HUES6 (cell line): ENCODE measurements around the gene BRMS1L.
"Not testable (repeated sequence)": the region's sequence is repeated elsewhere in the genome, so short reads cannot be mapped to it uniquely, and the experiment has no call there.

ENCODE experiments used
- H3K27ac ChIP-seq: 2 replicates; pipeline ENCODE4 v1.7.0; 2013; ENCODE audit warnings: low read depth, mild to moderate bottlenecking, low read length, inconsistent platforms
- H3K27me3 ChIP-seq: 2 replicates; pipeline ENCODE4 v1.6.1; 2013; ENCODE audit warnings: low read length; ENCODE audit not compliant: control insufficient read depth, insufficient read depth
- H3K36me3 ChIP-seq: 2 replicates; pipeline ENCODE4 v1.6.1; 2013; ENCODE audit warnings: low read length; ENCODE audit not compliant: control insufficient read depth, insufficient read depth
- H3K4me1 ChIP-seq: 2 replicates; pipeline ENCODE4 v1.6.1; 2013; ENCODE audit warnings: low read length; ENCODE audit not compliant: control insufficient read depth, insufficient read depth
- H3K4me3 ChIP-seq: 2 replicates; pipeline ENCODE4 v1.5.1; 2013; ENCODE audit warnings: low read depth, low read length
- H3K9ac ChIP-seq: one replicate; pipeline ENCODE4 v1.6.1; 2013; ENCODE audit warnings: mild to moderate bottlenecking, low read length
- H3K9me3 ChIP-seq: 2 replicates; pipeline ENCODE4 v1.6.1; 2013; ENCODE audit warnings: low read depth, low read length; ENCODE audit not compliant: control insufficient read depth, insufficient read depth

The BRMS1L gene

DNA sequence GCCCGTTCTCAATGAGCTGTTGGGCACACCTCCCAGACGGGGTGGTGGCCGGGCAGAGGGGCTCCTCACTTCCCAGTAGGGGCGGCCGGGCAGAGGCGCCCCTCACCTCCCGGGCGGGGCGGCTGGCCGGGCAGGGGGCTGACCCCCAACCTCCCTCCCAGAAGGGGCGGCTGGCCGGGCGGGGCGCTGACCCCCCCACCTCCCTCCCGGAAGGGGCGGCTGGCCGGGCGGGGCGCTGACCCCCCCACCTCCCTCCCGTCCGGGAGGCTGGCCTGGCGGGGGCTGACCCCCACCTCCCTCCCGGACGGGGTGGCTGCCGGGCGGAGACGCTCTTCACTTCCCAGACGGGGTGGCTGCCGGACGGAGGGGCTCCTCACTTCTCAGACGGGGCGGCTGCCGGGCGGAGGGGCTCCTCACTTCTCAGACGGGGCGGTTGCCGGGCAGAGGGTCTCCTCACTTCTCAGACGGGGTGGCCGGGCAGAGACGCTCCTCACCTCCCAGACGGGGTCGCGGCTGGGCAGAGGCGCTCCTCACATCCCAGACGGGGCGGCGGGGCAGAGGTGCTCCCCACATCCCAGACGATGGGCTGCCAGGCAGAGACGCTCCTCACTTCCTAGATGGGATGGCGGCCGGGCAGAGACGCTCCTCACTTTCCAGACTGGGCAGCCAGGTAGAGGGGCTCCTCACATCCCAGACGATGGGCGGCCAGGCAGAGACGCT, 1.5 kb upstream of the BRMS1L start:
- H3K9ac ChIP-seq, H3K4me3 ChIP-seq, H3K27me3 ChIP-seq, H3K36me3 ChIP-seq, H3K27ac ChIP-seq, H3K4me1 ChIP-seq, H3K9me3 ChIP-seq: not testable (repeated sequence)

GRCh38 chr14:35825968-35826217, 245 bp upstream of the BRMS1L start:
- Histone ChIP-seq H3K4me1 (peaks cover 6% of the 10 kb centered on the region), H3K27ac (no peak overlapping the region), H3K36me3 (no peaks in the 10 kb centered on the region), H3K9ac (peak overlapping the region; percentile 59), H3K9me3 (no peaks in the 10 kb centered on the region), H3K27me3 (no peaks in the 10 kb centered on the region), H3K4me3 (peak overlapping the region; percentile 87)

DNA sequence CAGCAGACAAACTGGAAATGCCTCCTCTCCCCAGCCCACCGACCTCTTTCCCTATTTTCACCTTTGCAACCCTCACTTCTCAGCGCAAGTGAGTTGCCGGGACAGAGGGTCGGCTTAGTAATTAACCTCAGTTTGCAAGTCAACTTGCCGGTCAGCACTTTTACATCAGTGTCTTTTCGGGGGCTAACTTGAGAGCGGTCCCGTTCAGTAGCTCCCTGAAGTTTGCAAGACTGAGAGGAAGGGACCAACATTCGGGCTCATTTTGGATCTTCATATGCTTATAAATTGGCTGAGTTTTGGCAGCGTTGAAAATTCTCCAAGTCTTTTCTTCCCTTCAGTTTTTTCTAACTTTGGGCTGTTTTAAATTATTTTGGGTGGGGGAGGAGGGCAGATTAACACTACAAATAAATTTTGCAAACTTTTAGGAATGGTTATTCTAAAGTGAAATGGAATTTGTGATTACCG, 846 bp downstream of the BRMS1L start:
- Histone ChIP-seq H3K27me3 (no peaks in the 10 kb centered on the region), H3K9me3 (no peaks in the 10 kb centered on the region), H3K4me3 (peak overlapping the region; percentile 87), H3K27ac (no peak overlapping the region), H3K36me3 (peaks cover 8% of the 10 kb centered on the region), H3K4me1 (peaks cover 6% of the 10 kb centered on the region), H3K9ac (peak overlapping the region; percentile 71)

GRCh38 chr14:35827678-35828472, 1.7 kb downstream of the BRMS1L start:
- Histone ChIP-seq H3K9ac (peak overlapping the region; percentile 39), H3K4me1 (peaks cover 6% of the 10 kb centered on the region), H3K27ac (no peak overlapping the region), H3K36me3 (peaks cover 10% of the 10 kb centered on the region), H3K9me3 (no peaks in the 10 kb centered on the region), H3K4me3 (peak overlapping the region; percentile 87), H3K27me3 (no peaks in the 10 kb centered on the region)

- peaks cover 6% of the 10 kb centered on the region for H3K4me1 ChIP-seq
- no peaks in the 10 kb centered on the region for H3K9me3 ChIP-seq
- no peak overlapping the region for H3K9ac ChIP-seq
- no peak overlapping the region for H3K4me3 ChIP-seq
- no peak overlapping the region for H3K27ac ChIP-seq
- H3K27me3 ChIP-seq, result no peaks in the 10 kb centered on the region
- peaks cover 16% of the 10 kb centered on the region for H3K36me3 ChIP-seq
Measured at GRCh38 chr14:35829449-35829848, 3.3 kb downstream of the BRMS1L start.

- Histone ChIP-seq H3K4me3 (no peak overlapping the region), H3K36me3 (peaks cover 31% of the 10 kb centered on the region), H3K27ac (no peak overlapping the region), H3K9ac (no peak overlapping the region), H3K27me3 (no peaks in the 10 kb centered on the region), H3K9me3 (no peaks in the 10 kb centered on the region), H3K4me1 (no peaks in the 10 kb centered on the region)
Measured at GRCh38 chr14:35835208-35835982, 9.3 kb downstream of the BRMS1L start.

DNA sequence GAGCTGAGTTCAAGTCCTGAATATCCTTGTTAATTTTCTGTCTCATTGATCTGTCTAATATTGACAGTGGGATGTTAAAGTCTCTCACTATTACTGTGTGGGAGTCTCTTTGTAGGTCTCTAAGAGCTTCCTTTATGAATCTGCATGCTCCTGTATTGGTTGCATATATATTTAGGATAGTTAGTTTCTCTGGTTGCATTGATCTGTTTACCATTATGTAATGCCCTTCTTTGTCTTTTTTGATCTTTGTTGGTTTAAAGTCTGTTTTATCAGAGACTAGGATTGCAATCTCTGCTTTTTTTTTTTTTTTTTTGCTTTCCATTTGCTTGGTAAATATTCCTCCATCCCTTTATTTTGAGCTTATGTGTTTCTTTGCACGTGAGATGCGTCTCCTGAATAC, 15.6 kb downstream of the BRMS1L start:
- not testable (repeated sequence) for H3K9me3 ChIP-seq, H3K4me1 ChIP-seq, H3K4me3 ChIP-seq, H3K27me3 ChIP-seq, H3K9ac ChIP-seq, H3K27ac ChIP-seq
- H3K36me3 ChIP-seq, result peaks cover 21% of the 10 kb centered on the region

DNA sequence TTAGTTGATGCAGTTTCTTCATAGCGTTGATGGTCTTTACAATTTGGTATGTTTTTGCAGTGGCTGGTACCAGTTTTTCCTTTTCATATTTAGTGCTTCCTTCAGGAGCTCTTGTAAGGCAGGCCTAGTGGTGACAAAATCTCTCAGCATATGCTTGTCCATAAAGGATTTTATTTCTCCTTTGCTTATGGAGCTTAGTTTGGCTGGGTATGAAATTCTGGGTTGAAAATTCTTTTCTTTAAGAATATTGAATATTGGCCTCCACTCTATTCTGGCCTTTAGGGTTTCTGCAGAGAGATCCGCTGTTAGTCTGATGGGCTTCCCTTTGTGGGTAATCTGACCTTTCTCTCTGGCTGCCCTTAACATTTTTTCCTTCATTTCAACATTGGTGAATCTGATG, 16.1 kb downstream of the BRMS1L start:
- H3K27ac ChIP-seq, H3K4me1 ChIP-seq, H3K9me3 ChIP-seq, H3K27me3 ChIP-seq, H3K9ac ChIP-seq, H3K4me3 ChIP-seq: not testable (repeated sequence)
- H3K36me3 ChIP-seq, result peaks cover 19% of the 10 kb centered on the region

DNA sequence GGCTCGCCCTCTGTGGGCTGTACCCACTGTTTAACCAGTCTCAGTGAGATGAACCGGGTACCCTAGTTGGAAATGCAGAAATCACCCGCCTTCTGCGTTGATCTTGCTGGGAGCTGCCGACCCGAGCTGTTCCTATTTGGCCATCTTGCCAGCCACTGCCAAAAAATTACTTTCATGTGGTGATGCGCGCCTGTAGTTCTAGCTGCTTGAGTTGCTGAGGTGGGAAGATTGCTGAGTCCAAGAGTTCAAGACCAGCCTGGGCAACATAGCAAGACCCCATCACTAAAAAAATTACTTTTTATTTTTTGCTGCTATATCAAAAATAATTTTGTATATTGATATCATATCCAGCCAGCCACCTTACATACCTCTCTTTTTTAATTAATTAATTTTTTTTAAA, 18.4 kb downstream of the BRMS1L start:
- H3K36me3 ChIP-seq, result peaks cover 21% of the 10 kb centered on the region
- no peaks in the 10 kb centered on the region for H3K27me3 ChIP-seq
- no peak overlapping the region for H3K4me3 ChIP-seq
- no peak overlapping the region for H3K27ac ChIP-seq
- H3K4me1 ChIP-seq, result no peaks in the 10 kb centered on the region
- H3K9me3 ChIP-seq, result peaks cover 6% of the 10 kb centered on the region; the same call in 1 of the 2 replicates
- H3K9ac ChIP-seq, result no peak overlapping the region

GRCh38 chr14:35847636-35848035, 21.5 kb downstream of the BRMS1L start:
- Histone ChIP-seq H3K27me3 (no peaks in the 10 kb centered on the region), H3K36me3 (peaks cover 25% of the 10 kb centered on the region), H3K9me3 (peaks cover 2% of the 10 kb centered on the region; the same call in 1 of the 2 replicates), H3K4me3 (no peak overlapping the region), H3K4me1 (no peaks in the 10 kb centered on the region), H3K9ac (no peak overlapping the region), H3K27ac (no peak overlapping the region)

DNA sequence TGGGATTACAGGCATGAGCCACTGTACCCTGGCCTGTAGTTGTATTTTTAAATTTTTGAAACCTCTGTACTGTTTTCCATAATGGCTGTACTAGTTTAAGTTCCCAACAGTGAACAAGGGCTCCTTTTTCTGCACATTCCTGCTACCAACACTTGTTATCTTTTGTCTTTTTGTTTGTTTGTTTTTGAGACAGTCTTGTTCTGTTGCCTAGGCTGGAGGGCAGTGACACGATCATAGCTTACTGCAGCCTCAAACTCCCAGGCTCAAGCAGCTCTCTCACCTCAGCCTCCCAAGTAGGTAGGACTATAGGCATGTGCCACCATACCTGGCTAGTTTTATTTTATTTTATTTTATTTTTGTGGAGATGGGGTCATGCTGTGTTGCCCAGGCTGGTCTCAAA, 23.0 kb downstream of the BRMS1L start:
- Histone ChIP-seq H3K4me3 (no peak overlapping the region), H3K27me3 (no peaks in the 10 kb centered on the region), H3K9ac (no peak overlapping the region), H3K9me3 (no peaks in the 10 kb centered on the region), H3K4me1 (no peaks in the 10 kb centered on the region), H3K27ac (no peak overlapping the region), H3K36me3 (peaks cover 21% of the 10 kb centered on the region)
